ENCODE data around the gene WIPF2.

Gene WIPF2

DNA sequence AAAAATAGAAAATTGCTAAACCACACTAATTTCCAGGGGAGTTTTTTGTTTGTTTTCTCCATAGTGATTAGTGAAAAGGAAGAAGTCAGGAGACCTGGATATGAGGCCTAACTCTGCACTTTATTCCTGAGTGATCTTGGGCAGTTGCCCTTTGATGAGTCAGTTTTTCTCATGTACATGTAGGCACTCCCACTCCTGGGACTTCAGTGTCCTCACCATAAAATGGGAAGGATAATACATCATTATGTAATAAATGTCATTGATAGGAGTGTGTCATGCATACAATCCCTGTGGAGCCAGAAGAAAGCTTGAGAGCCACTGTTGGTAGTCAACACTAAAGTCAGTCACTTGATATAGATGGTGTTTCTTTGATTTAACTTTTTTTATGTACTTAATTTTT, 32.5 kb downstream of the WIPF2 start:
- DNase-seq (ENCODE audit: low read depth in 2 of 2), result no peak

DNA sequence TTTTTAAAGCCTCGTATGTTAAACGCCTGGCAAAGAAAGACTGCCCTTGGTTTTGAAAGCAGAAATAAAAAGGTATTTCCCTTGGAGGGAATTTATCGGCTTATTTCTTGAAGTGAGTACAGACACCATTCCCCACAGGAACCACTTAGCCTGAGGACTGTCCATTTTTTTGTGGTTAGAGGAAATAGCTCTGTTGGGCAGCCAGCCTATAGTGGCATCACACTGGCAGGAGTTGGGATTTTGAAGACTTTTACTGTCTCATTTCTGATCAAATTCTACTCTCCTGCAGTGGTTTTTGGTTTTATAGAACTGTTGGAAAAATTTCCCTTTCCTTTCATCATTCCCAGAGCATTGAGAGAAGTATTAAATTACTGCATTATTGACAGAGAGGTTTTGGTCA, 34.5 kb downstream of the WIPF2 start:
- DNase-seq (ENCODE audit: low read depth in 2 of 2), result no peak

DNA sequence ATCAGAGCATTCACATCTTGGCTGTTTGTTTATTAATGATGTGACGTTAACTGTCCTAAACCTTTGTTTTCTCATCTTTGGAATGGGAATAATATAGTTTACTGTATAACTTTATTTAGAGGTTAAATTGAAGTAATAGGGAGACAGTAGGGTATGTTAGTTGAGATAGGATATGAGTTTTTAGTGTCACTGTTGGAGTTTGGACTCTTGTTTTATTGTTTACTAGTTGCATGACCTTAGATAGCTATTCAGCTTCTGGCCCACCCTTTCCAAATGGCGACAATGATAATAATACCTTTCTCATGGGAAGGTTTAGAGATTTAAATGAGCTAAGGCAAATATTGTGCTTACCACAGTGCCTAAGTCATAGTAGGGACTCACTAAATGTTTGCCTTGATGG, 40.4 kb downstream of the WIPF2 start:
- no peak for DNase-seq (ENCODE audit: low read depth in 2 of 2)

DNA sequence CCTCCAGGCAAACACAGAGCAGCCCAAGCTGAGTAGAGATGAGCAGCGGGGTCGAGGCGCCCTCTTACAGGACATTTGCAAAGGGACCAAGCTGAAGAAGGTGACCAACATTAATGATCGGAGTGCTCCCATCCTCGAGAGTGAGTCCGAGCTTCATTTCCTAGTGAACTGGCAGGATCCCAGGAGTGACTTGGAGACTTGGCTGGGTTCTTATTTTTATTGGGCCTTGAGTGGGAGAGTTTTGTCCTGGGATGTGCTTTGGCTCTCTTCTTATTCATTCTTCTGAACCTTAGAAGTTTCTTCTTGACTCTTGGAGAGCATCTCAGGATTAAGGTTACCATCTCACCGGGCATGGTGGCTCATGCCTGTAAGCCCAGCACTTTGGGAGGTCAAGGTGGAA, 41.4 kb downstream of the WIPF2 start:
- DNase-seq (ENCODE audit: low read depth in 2 of 2), result no peak

DNA sequence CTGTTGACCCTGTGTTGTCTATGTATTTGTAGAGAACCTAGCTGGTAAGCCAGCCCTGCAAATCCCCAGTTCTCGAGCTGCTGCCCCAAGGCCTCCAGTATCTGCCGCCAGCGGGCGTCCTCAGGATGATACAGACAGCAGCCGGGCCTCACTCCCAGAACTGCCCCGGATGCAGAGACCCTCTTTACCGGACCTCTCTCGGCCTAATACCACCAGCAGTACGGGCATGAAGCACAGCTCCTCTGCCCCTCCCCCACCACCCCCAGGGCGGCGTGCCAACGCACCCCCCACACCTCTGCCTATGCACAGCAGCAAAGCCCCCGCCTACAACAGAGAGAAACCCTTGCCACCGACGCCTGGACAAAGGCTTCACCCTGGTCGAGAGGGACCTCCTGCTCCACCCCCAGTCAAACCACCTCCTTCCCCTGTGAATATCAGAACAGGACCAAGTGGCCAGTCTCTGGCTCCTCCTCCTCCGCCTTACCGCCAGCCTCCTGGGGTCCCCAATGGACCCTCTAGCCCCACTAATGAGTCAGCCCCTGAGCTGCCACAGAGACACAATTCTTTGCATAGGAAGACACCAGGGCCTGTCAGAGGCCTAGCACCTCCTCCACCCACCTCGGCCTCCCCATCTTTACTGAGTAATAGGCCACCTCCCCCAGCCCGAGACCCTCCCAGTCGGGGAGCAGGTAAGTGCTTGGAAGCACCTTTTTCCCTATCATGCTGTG, 45.5 kb downstream of the WIPF2 start:
- no peak for DNase-seq (ENCODE audit: low read depth in 2 of 2)

DNA sequence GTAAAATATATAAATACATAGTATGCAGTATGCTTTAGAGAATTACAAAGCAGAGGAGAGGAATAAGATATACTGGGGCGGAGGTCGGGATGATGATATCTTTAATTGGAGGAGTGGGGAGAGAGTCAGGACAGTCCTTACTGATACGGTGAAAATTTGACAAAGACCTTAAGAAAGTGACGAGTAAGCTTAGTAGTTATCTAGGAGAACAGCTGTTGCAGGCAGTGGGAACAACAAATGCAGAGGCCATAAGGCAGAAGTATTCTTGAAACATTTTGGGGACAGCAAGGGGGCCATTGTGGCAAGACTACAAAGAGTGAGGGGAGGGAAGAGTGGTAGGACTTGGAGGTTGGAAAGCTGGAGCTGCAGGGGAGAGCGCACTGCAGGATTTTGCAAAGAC, 46.2 kb downstream of the WIPF2 start:
- DNase-seq (ENCODE audit: low read depth in 2 of 2), result no peak

DNA sequence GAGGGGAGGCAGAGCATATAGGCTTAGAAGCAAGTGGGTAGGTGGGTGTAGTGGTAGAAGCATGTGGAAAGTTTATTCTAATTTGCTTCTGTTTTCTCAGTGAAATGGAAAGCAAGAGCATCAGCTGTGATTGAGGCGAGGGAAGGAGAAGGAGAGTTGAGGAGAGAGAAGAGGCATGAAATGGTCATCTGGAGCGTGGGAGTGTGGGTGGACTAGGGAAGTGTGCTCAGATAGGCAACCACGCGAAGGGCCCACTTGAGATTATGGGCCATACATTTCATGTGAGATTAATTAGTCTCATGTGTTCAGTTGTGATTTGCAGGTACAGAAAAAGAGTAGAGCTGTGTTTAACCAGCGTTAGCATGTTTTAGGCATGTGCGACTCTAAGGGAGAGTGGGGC, 47.8 kb downstream of the WIPF2 start:
- DNase-seq (ENCODE audit: low read depth in 2 of 2), result no peak

DNA sequence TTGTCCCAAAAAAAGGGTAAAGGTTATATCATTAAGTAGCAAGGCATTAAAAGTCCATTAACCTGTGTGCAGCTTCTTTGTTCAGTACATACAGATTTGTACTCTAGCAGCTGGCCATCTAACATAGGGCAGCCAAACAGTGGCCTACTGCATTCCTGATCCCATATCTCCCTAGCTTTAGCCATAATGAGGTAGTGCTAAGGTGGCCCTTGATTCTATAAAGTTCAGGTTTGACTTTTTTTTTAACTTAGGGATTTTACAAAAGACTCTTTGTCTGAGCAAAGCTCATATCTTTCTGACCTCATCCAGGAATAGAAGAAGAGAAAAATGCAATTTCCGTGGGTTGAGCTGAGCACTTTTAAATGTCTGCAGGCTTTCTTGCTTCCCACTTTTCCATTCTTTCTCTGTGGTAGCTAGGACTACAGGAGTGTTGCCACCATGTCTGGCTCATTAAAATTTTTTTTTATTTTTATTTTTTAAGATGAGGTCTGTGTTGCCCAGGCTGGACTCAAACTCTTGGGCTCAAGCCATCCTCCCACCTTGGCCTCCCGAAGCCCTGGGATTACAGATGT, 49.1 kb downstream of the WIPF2 start:
- no peak for DNase-seq (ENCODE audit: low read depth in 2 of 2)

DNA sequence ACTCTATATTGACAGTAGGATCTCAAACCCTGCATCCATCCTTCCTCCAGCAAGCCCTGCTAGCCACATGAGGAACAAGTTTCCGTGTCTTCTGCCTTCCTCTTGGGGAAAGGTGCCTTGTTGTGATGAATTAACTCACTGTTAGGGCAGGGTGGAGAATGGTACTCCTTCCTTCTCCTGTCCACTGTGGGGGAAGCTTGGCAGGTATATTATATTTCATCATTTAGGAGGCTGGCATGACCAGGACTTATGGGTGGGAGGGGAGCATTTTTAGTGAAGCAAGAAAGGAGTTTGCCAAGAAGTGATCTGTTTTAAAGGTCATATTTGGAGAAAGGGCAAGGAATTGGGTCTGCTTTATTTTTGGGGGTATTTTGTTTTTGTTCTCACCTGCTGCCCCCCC, 59.3 kb downstream of the WIPF2 start:
- no peak for DNase-seq (ENCODE audit: low read depth in 2 of 2)

DNA sequence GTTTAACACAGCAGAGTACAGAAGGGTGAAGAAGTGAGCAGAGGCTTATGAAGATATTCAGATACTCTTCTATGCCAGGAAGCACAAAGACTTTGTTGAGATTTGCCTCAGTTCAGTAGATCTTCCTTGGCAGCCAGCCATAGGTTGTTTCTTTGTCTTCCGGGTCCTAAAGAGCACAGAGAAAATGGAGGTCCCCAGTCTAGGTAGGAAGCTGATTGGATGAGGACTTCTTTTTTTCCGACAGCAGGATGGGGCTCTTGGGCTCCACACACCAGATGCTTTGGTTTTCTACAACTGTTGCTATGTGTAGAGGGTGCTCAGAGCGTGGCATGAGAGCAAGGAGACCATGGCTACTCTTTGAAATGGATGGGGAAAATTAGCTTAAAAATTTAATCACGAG, 60.3 kb downstream of the WIPF2 start:
- DNase-seq (ENCODE audit: low read depth in 2 of 2), result no peak

DNA sequence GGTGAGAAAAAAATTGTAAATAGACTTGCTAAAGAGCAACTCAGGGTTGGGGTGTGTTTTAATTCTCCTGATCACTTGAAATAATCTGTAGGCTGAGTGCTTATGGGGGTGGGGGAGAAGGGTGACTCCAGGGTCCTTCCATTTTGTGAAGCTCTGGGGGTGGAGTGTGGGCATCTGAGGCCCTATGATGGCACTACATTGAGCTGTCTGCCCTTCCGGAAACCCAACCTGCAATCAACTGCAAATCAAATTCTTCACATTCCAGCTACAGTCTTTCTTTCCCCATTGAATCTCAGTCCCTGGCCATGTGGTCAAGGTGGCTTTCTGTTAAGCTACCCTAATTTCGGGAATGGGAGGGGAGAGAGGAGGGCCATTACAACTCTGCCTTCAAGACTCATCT, 62.6 kb downstream of the WIPF2 start:
- DNase-seq (ENCODE audit: low read depth in 2 of 2), result no peak

DNA sequence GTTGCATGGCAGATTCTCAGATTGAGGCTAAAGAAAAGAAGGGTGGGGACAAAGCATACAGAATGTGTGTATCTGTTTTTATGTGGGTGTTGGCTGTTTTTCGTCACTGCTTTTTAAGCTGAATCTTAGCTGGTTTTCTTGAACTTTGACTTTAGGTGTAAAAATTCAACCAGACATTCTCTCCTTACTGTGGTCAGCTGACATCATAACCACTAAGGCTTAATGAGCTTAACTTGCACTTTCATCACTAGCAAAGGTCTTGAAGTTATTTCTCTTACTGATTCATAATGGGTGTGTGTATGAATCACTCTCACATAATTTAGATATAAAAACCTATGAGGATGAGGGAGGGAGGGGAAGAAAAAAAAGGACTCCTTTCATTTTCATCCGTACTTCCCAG, 64.6 kb downstream of the WIPF2 start:
- DNase-seq (ENCODE audit: low read depth in 2 of 2), result no peak

DNA sequence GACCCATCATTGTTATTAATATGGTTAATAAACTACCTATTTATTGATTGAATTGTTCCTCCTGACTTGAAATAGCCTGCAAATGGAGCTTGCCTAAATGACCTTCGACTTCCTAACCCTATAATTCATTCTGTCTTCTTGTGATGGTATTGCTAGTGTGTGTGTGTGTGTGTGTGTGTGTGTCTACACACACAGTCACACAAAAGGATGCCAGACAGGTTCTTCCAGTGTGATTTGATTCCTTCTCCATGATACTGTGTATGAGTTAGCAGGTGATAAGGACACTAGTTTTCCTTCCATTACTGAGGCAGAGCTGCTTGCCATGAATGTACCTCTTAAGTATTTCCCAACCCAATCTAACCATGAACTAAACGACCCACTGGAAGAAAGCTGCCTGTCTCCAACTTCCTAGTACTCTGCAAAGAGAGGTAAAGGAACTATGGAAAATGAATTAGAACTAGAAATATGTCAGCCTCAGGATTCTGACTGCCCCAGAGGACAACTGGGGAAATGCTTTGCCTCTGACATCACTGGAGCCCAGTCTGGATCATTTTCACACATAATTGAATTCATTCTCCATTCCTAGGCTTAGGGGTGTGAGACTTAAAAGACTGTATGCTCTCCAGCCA, 65.1 kb downstream of the WIPF2 start:
- no peak for DNase-seq (ENCODE audit: low read depth in 2 of 2)

DNA sequence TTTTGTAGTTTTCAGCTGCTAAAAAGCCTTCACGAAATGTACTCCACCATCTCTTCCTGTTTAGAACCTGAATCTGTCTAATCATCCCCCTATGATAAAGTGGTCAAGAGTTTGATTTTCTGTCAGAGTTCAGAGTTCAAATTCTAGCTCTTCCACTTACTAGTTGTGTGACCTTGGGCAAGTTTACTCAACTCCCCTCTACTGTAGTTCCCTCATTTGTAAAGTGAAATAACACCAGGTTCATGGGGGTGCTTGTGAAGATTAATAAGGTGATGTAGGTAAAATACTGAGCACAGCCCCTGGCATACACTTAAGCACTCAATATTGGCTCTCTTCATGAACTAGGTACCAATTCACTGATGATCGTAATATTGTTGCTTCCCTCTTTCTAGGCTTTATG, 67.4 kb downstream of the WIPF2 start:
- no peak for DNase-seq (ENCODE audit: low read depth in 2 of 2)

DNA sequence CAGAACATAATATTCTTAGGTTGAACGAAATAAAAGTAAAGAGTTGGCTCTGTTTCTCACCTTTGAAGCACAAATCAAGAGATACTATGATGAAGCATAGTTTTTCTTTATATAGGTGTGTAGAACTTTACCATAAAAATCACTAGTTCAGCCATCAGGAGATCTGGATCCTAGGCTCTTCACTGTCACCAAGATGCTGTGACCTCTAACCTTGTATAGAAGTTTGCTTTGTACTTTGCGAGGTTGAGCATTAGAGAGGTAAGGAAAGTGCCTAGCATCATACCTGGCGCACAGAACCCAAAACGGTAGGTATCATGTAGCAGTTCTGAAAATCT, 68.0 kb downstream of the WIPF2 start:
- DNase-seq (ENCODE audit: low read depth in 2 of 2), result no peak

DNA sequence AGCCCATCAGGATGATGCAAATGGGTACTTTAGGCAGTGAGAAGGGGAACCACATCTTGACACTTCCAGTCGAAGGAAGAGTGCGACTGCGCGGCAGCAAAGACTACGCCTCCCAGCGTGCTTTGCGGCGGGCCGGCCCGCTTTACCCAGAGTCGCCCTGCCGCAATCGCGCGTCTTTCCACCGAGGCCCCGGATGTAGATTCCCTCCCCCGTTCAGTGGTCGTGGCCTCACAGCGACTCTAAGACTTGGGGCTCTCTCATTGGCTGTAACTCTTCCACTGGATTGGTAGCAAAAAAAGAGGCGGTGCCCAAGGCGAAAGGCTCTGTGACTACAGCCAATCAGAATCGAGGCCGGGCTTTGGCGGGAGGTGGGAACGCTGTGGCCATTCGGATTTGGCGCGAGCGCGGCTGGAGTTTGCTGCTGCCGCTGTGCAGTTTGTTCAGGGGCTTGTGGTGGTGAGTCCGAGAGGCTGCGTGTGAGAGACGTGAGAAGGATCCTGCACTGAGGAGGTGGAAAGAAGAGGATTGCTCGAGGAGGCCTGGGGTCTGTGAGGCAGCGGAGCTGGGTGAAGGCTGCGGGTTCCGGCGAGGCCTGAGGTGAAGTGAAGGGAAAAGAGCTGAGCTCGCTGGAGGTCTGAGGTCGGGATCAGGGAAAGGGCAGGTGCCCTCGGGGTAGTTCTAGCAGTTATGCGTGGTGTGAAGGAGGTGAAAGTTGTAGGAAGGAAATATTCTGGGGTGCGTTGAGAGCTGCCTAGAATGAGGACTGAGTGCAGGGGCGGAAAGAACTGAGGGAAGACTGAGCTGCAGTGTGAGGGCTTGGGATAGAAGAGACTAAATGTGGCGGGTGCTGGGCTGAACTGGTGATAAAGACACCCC, 68.6 kb downstream of the WIPF2 start, which contains the start of gene CDC6:
CDC6 (plus strand) TSS at position 386 of the 876 bp plus-strand sequence. CDS start 1,542 bp downstream, outside the sequence.
- peak; percentile 95 to 96 for DNase-seq (ENCODE audit: low read depth in 2 of 2)

DNA sequence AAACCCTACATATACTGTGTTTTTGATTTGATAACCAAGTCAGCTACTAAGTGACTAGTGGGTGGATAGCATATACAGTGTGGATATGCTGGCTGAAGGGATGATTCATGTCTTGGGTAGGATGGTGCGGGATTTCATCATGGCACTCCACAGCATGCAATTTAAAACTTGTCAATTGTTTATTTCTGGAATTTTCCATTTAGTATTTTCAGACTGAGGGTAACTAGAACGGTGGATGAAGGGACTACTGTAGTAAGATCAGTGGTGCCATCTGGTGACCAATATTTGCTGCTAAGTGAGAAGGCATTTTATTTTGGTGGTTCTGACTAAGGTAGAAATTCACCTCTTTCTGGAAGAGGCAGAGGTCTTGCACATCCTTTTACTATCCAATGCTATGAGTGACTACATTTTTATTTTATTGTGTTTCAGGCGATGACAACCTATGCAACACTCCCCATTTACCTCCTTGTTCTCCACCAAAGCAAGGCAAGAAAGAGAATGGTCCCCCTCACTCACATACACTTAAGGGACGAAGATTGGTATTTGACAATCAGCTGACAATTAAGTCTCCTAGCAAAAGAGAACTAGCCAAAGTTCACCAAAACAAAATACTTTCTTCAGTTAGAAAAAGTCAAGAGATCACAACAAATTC, 71.7 kb downstream of the WIPF2 start:
- DNase-seq (ENCODE audit: low read depth in 2 of 2), result no peak

DNA sequence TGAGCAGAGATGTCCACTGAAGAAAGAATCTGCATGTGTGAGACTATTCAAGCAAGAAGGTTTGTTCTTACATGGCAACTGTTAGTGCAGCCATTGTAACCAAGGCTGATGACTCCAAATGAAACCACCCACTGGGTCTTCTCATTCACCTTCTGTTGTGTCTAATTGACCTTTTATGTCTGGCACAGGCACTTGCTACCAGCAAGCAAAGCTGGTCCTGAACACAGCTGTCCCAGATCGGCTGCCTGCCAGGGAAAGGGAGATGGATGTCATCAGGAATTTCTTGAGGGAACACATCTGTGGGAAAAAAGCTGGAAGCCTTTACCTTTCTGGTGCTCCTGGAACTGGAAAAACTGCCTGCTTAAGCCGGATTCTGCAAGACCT, 72.2 kb downstream of the WIPF2 start:
- DNase-seq (ENCODE audit: low read depth in 2 of 2), result no peak

DNA sequence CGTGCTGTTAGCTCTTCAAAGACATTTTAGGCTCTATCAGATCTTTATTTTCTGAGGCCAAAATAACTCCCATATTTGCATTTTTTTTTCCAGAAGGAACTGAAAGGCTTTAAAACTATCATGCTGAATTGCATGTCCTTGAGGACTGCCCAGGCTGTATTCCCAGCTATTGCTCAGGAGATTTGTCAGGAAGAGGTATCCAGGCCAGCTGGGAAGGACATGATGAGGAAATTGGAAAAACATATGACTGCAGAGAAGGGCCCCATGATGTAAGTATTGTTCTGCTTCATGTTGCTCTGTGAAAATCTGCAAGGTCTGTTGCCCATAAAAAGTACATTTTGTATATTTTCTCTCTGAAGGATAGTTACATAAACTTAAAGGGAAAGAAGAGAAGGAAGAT, 74.3 kb downstream of the WIPF2 start:
- DNase-seq (ENCODE audit: low read depth in 2 of 2), result no peak

DNA sequence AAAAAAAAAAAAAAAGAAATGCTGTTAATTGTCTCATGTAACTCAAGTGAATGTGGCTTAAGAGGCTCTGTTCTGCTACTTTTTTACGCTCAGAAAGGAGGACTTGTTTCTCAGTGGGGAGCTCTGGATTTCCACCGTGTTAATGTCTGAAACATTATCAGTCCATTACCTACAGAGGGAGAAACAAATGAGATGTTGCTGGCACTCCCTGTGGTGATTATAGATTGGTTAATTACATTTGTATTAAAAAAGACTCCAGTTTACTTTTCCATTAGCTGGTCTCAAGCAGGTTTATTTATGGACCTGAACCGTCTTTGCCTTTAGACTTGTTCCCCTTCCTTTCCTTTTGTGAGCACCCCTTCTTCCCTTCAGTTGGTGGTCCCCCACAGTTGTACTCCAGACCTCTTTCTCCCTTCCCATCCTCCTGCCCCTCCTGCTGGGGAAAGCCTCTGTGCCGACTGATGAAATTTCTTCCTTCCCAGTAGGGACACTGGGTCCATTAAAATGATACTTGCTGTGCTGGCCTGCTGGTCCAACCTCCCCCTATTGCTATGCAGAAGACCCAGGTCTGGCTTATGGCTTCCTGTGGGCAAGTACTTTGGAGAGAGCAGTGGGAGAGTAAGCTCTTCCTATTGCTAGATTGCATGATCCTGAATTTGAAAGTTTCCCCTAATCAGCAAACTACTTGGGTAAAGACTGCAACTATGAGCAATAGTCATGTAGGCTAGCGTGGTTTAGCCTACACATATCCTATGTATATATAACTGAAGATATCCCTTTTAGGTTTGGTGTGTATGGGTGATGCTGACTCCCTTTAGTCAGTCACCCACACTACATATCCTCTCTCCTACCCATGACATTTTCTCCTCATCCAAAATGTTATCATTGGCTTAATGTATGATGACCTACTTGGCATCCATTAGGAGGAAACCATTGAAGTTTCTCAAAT, 76.7 kb downstream of the WIPF2 start:
- DNase-seq (ENCODE audit: low read depth in 2 of 2), result no peak

DNA sequence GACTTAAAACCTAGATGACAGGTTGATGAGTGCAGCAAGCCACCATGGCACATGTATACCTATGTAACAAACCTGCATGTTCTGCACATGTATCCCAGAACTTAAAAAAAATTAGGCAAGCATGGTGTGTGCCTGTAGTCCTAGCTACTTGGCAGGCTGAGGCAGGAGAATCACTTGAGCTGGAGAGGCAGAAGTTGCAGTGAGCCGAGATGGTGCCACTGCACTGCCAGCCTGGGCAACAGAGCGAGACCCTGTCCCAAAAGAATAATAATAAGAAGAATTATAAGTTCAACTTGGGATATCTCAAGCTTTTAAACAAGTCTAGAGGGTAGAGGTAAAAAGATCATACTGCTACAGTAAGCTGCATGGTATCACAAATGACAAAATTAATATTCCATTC, 78.4 kb downstream of the WIPF2 start:
- DNase-seq (ENCODE audit: low read depth in 2 of 2), result no peak

All from stimulated activated CD8-positive, alpha-beta memory T cell treated with anti-CD3 and anti-CD28 coated beads, Interleukin-7, amount 100 ng/mL, for 1 hour (primary cell).